ENCODE data around the gene EHD4. TPM values are rescaled to one million over a fixed set of nuclear protein-coding genes. Genes with fewer than 3 reads are reported as not detected.
A peak's percentile ranks its signal among the peaks of the same experiment; 100 is the strongest.

The EHD4 gene
- total RNA-seq, 4 donors from 2014 or later: 30.5 to 88.6 (median 37.8) TPM

- TF ChIP-seq, protein P1, sequence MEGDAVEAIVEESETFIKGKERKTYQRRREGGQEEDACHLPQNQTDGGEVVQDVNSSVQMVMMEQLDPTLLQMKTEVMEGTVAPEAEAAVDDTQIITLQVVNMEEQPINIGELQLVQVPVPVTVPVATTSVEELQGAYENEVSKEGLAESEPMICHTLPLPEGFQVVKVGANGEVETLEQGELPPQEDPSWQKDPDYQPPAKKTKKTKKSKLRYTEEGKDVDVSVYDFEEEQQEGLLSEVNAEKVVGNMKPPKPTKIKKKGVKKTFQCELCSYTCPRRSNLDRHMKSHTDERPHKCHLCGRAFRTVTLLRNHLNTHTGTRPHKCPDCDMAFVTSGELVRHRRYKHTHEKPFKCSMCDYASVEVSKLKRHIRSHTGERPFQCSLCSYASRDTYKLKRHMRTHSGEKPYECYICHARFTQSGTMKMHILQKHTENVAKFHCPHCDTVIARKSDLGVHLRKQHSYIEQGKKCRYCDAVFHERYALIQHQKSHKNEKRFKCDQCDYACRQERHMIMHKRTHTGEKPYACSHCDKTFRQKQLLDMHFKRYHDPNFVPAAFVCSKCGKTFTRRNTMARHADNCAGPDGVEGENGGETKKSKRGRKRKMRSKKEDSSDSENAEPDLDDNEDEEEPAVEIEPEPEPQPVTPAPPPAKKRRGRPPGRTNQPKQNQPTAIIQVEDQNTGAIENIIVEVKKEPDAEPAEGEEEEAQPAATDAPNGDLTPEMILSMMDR (IDR thresholded peaks at IDR 0.05): no peak
- DNase-seq (ENCODE audit: low spot score) (no peak), ATAC-seq (ENCODE audit: low FRiP score) (no peak)
Observed at GRCh38 chr15:41957021-41957897, 15.1 kb downstream of the EHD4 start.

DNA sequence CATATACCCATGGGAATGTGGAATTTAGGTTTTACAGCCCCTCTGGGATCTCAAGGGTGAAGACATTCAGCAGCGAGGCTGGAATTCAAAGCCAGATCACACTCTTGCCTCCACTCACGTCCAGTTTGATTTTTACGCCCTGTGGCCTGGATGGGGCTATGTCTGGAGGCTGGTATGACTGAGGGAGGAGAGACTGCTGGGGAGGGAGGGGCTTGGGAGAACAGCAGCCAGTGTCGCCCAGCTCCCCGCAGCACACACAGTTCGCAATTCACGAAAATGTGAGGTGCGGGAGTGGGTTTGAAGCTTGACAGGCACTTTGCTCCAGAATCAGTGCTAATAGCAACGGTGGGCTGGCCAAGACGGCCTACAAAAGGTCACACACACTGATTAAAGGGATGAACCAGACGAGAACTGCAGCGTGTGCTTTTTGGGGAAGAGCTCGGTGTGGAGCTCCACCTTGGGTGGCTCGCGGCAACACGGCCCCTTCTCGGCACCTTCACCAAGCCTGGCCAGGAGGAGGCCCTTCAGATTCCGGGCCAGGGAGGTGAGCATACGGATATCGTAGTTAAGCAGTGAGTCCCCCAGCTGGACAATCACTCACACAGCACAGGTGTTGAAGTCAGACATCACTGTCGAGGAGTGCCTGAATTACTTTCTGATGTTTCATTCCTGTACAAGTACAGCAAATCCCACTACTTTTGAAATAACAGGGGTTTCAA, 16.4 kb downstream of the EHD4 start:
- DNase-seq (ENCODE audit: low spot score) (no peak), ATAC-seq (ENCODE audit: low FRiP score) (peak; percentile 52)
- TF ChIP-seq, protein P1 (IDR thresholded peaks at IDR 0.05): no peak

DNA sequence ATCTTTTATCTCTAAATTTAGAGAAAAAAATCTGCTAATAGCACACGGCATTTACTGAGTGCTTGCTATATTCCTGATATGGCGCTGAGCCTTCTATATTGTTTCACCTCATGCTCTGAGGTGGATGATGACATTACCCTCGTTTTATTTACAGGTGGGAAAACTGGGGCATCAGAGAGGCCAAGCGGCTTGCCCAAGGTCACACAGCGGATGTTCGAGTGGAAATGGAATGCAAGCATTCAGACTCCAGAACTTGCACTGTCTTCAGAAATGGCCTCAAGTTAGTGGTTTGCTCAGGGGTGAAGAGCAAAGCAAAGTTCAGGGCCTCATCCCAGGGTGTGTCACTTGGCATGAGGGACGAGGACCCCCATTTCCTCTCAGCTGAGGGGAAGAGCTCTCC, 17.3 kb downstream of the EHD4 start:
- ATAC-seq (ENCODE audit: low FRiP score) (no peak), DNase-seq (ENCODE audit: low spot score) (no peak)

GRCh38 chr15:41954036-41954435, 18.3 kb downstream of the EHD4 start:
- DNase-seq (ENCODE audit: low spot score): no peak
- TF ChIP-seq, protein P1 (IDR thresholded peaks at IDR 0.05): no peak

More for the DNA sequence above, 17.3 kb downstream of the EHD4 start:
- TF ChIP-seq, protein P1 (IDR thresholded peaks at IDR 0.05): no peak

GRCh38 chr15:41952013-41952563, 20.3 kb downstream of the EHD4 start:
- ATAC-seq (ENCODE audit: low FRiP score) (no peak), DNase-seq (ENCODE audit: low spot score) (no peak)
- TF ChIP-seq, protein P1 (IDR thresholded peaks at IDR 0.05): no peak

More at GRCh38 chr15:41954036-41954435, 18.3 kb downstream of the EHD4 start:
- no peak for ATAC-seq (ENCODE audit: low FRiP score)

DNA sequence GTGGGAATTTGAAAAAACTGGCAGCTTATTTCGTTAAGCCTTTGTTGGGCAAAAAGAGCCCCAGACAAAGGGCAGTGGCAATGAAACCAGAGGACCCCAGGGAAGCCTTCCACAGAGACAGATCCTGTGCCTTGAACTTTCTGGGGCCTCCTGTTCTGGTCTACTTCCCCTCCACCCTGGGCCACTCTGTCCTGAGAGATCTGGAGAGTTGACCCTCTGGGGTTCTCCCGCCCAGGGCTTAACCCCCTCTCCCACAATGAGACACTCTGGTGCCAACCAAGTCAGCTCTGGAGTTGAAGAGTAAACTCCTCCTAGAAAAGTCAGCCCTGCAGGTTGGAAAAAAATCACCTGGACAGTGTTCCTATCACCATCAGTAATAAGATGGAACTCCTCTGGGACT, 20.8 kb downstream of the EHD4 start:
- no peak for ATAC-seq (ENCODE audit: low FRiP score)
- no peak for DNase-seq (ENCODE audit: low spot score)
- TF ChIP-seq, protein P1 (IDR thresholded peaks at IDR 0.05): no peak
